Measurements from ENCODE around the gene SNX18.
"Not testable (repeated sequence)": the region's sequence is repeated elsewhere in the genome, so short reads cannot be mapped to it uniquely, and the experiment has no call there.

The SNX18 gene

DNA sequence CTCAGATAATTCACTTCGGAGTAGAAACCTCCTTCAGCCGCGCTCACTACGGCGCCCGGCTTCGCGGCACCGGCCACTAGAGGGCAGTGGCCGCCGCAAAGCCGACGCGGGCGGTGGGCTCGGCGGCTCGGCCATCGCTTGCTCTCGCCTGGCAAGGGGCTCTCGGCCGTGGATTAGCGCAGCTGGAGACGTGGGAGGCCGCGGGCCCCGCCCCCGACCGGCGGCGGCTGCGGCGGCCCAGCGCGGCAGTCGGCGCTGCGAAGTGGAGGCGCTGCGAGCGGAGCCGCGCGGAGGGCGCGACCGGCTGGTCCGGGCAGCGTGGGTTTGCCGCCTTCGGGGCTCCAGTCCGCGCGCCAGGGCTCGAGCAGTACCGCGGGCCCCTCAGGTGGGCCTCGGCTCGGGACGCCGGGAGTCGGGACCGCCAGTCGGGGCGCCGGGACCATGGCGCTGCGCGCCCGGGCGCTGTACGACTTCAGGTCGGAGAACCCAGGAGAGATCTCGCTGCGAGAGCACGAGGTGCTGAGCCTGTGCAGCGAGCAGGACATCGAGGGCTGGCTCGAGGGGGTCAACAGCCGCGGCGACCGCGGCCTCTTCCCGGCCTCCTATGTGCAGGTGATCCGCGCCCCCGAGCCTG, at the start of gene SNX18:
SNX18 (plus strand) TSS at position 248 of the 634 bp plus-strand sequence; CDS start at position 442, 194 bp downstream.
- DNase-seq: peak; percentile 94

DNA sequence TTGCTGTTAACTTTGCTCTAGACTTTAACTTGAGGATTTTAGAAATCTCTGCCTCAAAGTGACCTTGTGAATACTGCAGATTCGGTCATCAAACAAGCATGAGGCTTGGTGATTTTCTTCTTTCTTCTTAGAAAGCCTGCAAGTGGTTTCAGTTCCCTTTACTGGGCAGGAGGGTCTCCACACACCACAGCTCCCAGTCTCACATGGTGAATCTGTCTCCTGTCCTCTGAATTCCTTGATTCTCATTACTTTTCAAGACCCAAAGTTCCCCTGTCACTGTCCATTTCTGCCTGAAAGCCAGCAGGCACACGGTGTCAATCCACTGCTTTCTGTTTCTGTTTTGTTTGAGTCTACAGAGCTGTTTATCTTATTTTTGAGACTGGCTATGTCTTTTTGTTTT, 47.9 kb upstream of the SNX18 start:
- no peak for DNase-seq

GRCh38 chr5:54470128-54470527, 47.4 kb upstream of the SNX18 start:
- no peak for DNase-seq

GRCh38 chr5:54470677-54471076, 46.9 kb upstream of the SNX18 start:
- DNase-seq: peak; percentile 42

DNA sequence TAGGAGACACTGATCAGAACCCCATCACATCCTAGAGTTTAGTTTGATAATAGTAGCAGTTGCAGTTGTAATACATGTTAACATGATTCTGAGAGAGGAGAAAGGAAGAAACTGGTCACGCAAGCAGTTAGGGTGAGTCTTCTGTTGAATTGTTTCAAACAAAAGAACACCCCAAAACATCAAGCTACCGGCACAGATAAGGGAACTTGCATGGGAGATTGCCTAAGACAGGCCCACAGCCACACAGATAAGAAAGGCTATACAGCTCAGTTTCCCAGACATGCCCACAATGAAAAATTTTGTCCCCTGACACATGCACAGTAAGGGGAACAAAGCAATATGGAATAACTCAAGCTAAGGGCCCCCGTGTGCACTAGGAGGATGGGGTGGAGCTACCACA, 46.2 kb upstream of the SNX18 start:
- DNase-seq: peak; percentile 79

GRCh38 chr5:54476682-54477081, 40.9 kb upstream of the SNX18 start:
- no peak for DNase-seq

- no peak for DNase-seq
Measured at GRCh38 chr5:54477941-54478478, 39.5 kb upstream of the SNX18 start.

DNA sequence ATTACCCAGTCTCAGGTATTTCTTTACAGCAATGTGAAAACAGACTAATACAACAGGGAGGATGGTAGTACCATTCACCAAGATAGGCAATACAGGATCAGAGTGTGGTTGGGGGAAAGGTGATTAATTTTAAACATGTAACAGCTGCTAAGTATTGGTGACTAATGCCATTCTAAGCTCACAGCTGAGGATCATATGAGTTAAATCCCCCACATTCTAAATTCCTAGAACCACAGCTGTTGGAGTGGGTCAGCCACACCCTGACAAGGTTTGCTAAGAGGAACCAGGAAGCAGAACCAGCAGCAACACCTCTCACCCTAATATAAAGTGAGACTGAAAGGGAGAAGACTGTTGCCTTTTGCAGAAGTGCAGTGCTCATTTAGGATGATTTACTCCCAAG, 37.3 kb upstream of the SNX18 start:
- DNase-seq: no peak

DNA sequence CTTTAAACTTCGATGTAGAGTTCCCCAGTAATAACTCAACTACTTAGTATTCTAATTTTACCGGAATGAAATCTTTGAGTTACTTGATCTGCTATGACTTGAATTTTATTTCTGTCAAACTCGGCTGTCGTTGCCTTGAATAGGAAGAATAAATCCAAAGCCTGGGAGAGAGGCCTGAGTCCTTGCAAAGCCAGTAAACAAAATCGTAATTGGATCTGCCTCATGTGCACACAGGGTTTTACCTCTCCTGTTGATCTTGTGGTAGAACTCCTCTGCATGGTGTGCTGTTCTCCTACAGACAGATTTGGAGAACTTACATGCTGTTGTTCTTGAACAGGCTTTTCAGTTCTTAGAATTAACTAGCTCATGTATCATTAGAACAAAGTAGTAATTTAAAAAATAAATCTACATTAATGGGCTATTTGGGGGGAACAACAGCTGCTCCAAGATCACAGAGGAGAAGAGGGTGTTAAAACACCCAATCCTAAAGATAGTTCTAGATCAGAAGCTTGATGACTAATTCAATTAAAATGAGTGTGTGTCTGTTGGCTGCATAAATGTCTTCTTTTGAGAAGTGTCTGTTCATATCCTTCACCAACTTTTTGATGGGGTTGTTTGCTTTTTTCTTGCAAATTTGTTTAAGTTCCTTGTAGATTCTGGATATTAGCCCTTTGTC, 33.2 kb upstream of the SNX18 start:
- no peak for DNase-seq

DNA sequence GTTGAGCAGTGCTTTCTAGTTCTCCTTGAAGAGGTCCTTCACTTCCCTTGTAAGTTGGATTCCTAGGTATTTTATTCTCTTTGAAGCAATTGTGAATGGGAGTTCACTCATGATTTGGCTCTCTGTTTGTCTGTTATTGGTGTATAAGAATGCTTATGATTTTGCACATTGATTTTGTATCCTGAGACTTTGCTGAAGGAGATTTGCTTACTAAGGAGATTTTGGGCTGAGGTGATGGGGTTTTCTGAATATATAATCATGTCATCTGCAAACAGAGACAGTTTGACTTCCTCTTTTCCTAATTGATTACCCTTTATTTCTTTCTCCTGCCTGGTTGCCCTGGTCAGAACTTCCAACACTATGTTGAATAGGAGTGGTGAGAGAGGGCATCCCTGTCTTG, 31.9 kb upstream of the SNX18 start:
- DNase-seq: not testable (repeated sequence)

DNA sequence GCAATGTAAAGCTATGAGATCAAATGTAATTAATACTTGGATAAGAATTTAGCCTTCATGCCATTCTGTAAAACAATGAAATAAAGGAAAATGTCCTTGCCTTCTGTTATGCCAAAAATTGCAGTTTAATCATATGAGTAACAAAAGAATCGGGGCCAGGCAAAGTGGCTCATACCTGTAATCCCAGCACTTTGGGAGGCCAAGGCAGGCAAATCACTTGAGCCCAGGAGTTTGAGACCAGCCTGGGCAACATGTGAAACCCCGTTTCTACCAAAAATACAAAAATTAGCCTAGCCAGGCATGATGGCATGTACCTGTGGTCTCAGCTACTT, 27.9 kb upstream of the SNX18 start:
- not testable (repeated sequence) for DNase-seq

DNA sequence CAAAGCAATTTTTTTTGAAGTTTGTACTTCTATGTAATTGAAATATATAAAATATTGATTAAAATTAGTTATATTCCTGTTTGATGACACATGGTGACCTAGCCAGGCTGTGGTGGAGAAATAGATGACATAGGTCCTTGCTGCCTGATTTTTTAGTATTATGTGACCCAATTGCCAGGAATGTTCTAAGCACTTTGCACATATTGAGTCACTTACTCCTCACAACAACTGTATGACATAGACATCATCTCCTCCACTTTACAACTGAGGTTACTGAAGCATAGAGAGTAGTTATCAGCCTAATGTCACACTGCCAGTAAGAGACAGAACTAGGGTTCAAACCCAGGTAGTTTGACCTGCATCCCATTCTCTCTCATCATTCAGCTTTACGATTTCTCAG, 26.2 kb upstream of the SNX18 start:
- no peak for DNase-seq

DNA sequence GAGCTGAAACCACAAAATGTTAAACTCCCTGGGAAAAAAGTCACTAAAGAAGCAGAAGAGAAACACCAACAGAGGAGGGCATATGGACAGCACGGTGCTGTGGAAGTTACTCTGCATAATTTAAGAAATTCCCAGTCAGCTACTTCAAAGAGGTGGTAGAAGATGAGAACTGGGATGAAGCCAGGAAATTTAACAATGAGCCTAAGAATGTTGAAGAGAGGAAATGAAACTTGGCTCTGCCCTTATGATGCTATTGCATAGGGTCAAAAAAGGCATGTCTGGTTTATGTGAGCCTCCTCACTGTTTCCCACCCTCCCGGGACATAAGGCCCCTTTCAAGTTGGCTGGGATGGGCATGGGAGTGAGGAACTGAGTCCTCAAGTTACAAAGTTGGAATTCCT, 25.4 kb upstream of the SNX18 start:
- DNase-seq: no peak

GRCh38 chr5:54495027-54495426, 22.5 kb upstream of the SNX18 start:
- DNase-seq: no peak

DNA sequence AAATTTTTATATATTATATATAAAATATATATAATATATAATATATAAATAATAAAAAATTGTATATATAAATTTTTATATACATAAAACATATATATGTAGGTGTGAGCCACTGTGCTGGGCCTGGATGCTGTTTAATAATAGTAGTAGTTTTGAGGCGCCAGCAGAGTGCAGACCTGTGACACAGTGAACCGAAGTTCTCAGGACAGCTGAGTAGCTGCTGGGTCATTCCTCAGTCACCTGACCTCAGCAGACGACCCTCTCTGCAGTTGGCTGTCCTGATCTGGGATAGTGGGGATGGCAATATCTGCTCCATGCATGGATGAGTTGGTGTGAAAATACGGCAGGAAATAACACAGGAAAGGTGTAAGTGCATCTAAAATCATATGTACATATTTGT, 3.3 kb upstream of the SNX18 start:
- peak; percentile 45 for DNase-seq

DNA sequence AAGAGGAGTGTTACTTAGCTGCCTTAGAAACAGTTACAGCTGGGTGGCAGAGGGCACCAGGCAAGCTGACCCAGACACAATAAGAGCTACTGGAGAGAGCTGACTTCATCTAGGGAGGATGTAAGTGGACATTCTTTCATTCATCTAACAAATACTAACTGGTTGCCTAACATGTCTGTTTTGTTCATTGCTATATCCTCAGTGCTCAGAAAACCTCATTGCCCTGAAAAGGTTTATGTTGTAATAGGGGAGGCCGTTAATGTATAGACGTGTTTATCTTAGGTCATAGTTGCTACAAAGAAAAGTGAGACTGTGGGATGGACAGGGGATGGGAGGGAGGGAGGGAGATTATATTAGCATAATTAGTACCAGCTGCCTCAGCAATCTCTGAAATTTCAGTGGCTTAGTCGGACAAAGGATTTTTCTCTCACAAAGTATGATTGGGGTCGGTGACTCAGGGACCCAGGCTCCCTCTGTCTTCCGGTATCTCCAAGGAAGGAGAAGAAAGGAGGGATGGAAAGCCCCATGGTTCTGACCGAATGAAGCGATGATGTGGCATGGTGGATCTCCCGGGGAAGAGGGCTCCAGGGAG, 2.6 kb upstream of the SNX18 start:
- DNase-seq: no peak

- DNase-seq: no peak
Measured at GRCh38 chr5:54515634-54516033, 1.9 kb upstream of the SNX18 start.

- DNase-seq: no peak
Measured at GRCh38 chr5:54516051-54516655, 1.4 kb upstream of the SNX18 start.

GRCh38 chr5:54517174-54517511, 416 bp upstream of the SNX18 start:
- DNase-seq: no peak

DNA sequence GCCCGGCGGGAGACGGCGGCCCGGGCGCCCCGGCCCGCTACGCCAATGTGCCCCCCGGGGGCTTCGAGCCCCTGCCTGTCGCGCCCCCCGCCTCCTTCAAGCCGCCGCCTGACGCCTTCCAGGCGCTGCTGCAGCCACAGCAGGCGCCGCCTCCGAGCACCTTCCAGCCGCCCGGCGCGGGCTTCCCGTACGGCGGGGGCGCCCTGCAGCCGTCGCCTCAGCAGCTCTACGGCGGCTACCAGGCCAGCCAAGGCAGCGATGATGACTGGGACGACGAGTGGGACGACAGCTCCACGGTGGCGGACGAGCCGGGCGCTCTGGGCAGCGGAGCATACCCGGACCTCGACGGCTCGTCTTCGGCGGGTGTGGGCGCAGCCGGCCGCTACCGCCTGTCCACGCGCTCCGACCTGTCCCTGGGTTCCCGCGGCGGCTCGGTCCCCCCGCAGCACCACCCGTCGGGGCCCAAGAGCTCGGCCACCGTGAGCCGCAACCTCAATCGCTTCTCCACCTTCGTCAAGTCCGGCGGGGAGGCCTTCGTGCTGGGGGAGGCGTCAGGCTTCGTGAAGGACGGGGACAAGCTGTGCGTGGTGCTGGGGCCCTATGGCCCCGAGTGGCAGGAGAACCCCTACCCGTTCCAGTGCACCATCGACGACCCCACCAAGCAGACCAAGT, 723 bp downstream of the SNX18 start:
- DNase-seq: peak; percentile 66

- no peak for DNase-seq
Measured at GRCh38 chr5:54518818-54519508, 1.4 kb downstream of the SNX18 start.

GRCh38 chr5:54519509-54519876, 1.9 kb downstream of the SNX18 start:
- no peak for DNase-seq

GRCh38 chr5:54520438-54520846, 2.9 kb downstream of the SNX18 start:
- peak; percentile 34 for DNase-seq
